Motor neuron (in vitro differentiated cells): ENCODE measurements around the gene FCRL5. TPM values are rescaled to one million over a fixed set of nuclear protein-coding genes. Genes with fewer than 3 reads are reported as not detected.
A peak's percentile ranks its signal among the peaks of the same experiment; 100 is the strongest.

ENCODE experiments used
- ATAC-seq, 8 experiments: fragments of 200-7000 bp; cut with Tn5 transposase; replicated peaks in 6 of 8; 2 replicates each; pipeline ENCODE4 v1.8.0; 2021; ENCODE audit warnings: mild to moderate bottlenecking in 8 of 8, moderate library complexity in 8 of 8
- H3K27ac ChIP-seq, 2 donors: fragments of 250-450 bp; sonication (Bioruptor Pico); 2 replicates each; pipeline ENCODE4 v1.9.0; 2021; ENCODE audit warnings: antibody characterized with exemption in 2 of 2, mild to moderate bottlenecking in 2 of 2, moderate library complexity in 1 of 2
- H3K4me1 ChIP-seq, 2 donors: fragments of 250-450 bp; sonication (Bioruptor Pico); replicated peaks in 1 of 2; 2 replicates each; pipeline ENCODE4 v1.6.1; 2021; ENCODE audit warnings: antibody characterized with exemption in 2 of 2, mild to moderate bottlenecking in 2 of 2, moderate library complexity in 1 of 2
- H3K4me3 ChIP-seq, 5 donors: fragments of 250-450 bp; sonication (Bioruptor Pico); 2 replicates each; pipeline ENCODE4 v1.9.0; 2021; ENCODE audit warnings: antibody characterized with exemption in 5 of 5, mild to moderate bottlenecking in 5 of 5, moderate library complexity in 4 of 5
- WGBS, 10 experiments: fragments of 450-650 bp; shearing (Covaris generic); methylation state at CpG; one replicate each; pipeline ENCODE4 v1.0.0; 2022; 5-methylcytosine and 5-hydroxymethylcytosine counted together
- in situ Hi-C, 9 experiments: fragments of 400-800 bp; cut with MboI; loops; one replicate each; pipeline ENCODE4 v1.15.0; 2021; ENCODE audit warnings: low sequenced_read_pairs in 9 of 9, low pct_unique_long_range_greater_than_20kb in 2 of 9; ENCODE audit not compliant: unreplicated experiment in 9 of 9
- total RNA-seq, 8 experiments: library from RNA; unstranded; fragments of 300-600 nt; gene quantifications; 2 replicates each; pipeline versions ENCODE4 v1.2.3 to v1.2.4, GENCODE V29; 2022

Gene FCRL5
- total RNA-seq, result 1 to 10 TPM in 1 of 8 experiments, under 1 TPM in 5, not detected in 2; 0.05 to 1.3 (median 0.18) TPM

GRCh38 chr1:157551694-157552693 is at the start of gene FCRL5:
TSS of gene FCRL5 (minus strand) at chr1:157552515. CDS start at chr1:157552362, 153 bp downstream.
- in situ Hi-C loops, result no loop called here
- no peak for ATAC-seq
- 26 to 90% (median 78%) methylated on average over 1 to 10 of the region's 10 CpGs for WGBS, 10 experiments

GRCh38 chr1:157600236-157600635 is 47.9 kb upstream of the FCRL5 start:
- in situ Hi-C loops, result no loop called here
- WGBS, 10 experiments, result 0 to 100% (median 95%) methylated on average over 1 of the region's 1 CpG
- no peak overlapping the region for H3K4me3 ChIP-seq
- H3K27ac ChIP-seq, result no peak overlapping the region
- H3K4me1 ChIP-seq, result no peaks in the 10 kb centered on the region
- no peak for ATAC-seq

More at GRCh38 chr1:157551694-157552693, at the start of gene FCRL5:
- Histone ChIP-seq H3K4me3 (no peak within 1 kb of the TSS), H3K4me1 (no peaks in the 10 kb centered on the region), H3K27ac (no peak within 1 kb of the TSS)

DNA sequence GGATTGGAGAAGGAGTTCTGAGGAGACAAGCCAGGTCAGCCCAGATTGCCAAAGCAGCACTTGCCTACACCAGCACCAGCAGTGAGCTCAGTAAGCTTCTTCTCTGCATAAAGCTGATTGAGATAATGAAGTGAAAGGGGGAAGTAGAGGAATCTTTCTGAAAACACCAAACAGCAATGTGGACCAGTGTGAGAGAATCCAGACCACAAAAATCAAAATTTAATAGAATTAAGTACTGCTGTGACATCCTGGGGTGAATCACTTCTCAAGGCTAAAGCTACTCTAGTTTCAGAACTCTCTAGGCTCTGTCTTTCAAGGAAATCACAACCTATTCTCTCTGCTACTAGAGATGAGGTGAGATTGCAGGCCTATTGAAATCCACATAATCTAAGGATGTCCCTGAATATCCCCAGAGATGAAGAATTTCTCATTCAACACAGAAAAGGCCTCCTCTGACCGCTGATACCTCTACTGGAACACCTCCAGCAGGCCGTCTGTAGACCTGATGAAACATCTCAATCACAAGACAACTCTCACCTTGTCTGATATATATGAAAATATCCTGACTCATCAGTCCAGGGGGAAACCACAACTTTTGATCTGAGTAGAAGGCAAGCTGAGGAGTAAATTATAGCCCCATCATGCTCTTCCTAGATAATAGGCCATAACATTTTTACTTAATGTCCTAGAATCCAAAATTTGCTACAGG is 45.8 kb upstream of the FCRL5 start, which contains the start of gene FCRL4:
Gene FCRL4, minus strand, starts transcription at position 127 of the 709 bp plus-strand sequence. CDS start 141 bp downstream, outside the sequence.
- 0 to 100% (median 67%) methylated on average over 1 to 2 of the region's 2 CpGs; no CpG with 5 or more reads in 1 of the 10 experiments for WGBS, 10 experiments
- Histone ChIP-seq H3K4me3 (no peak within 1 kb of the TSS), H3K27ac (no peak within 1 kb of the TSS), H3K4me1 (no peaks in the 10 kb centered on the region)
- in situ Hi-C loops, result loop anchor here in 4 of 9 experiments (25.0 kb wide), 4 partner anchors 339 to 539 kb away; a partner anchor contains a TSS
- ATAC-seq, result no peak

DNA sequence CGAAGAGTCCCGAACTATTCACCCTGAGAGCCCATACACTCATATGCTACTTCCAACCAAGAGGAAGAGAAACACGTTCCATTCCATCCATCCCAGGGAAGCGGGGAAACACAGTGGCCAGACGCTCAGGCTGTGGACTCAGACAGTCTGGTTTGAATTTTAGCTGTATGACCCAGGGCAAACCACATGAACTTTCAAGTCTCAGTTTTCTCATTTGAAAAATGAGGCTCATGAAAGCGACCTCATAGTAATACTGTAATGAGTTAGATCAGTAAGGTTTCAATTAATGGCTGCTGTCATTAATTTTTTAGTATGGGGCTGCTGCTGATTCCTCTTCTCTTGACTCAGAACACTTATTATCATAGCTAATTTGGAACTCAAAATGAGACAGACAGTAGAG is 44.1 kb upstream of the FCRL5 start:
- in situ Hi-C loops, result loop anchor here in 4 of 9 experiments (25.0 kb wide), 4 partner anchors 341 to 541 kb away; a partner anchor contains a TSS
- WGBS, 10 experiments, result 0 to 97% (median 60%) methylated on average over 1 to 6 of the region's 6 CpGs; no CpG with 5 or more reads in 1 of the 10 experiments
- H3K27ac ChIP-seq, result no peak overlapping the region
- no peak overlapping the region for H3K4me3 ChIP-seq
- no peak for ATAC-seq
- no peaks in the 10 kb centered on the region for H3K4me1 ChIP-seq

DNA sequence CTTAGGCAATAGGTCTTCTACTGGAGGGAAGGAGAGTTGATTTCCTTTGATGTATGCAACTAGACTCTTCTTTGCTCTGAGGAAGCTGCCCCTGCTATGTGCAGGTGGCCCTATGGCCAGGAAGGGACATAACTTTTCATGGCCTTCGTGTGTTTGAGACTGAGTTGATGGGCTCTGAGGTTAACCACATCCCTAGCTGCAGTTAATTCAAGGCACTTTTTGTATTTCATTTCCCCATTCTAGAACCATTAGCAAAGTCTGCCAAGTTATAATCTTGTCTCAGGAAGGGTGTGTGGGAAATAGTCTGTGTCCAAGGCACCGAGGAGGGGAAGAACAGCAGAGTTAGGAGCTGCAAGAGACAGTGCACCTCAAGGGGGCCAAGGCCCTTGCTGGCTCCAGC is 43.0 kb upstream of the FCRL5 start:
- in situ Hi-C loops, result loop anchor here in 4 of 9 experiments (25.0 kb wide), 4 partner anchors 342 to 542 kb away; a partner anchor contains a TSS
- H3K4me3 ChIP-seq, result no peak overlapping the region
- WGBS, 10 experiments, result 0 to 80% (median 30%) methylated on average over 1 to 2 of the region's 2 CpGs; no CpG with 5 or more reads in 2 of the 10 experiments
- H3K4me1 ChIP-seq, result no peaks in the 10 kb centered on the region
- ATAC-seq, result no peak
- no peak overlapping the region for H3K27ac ChIP-seq

DNA sequence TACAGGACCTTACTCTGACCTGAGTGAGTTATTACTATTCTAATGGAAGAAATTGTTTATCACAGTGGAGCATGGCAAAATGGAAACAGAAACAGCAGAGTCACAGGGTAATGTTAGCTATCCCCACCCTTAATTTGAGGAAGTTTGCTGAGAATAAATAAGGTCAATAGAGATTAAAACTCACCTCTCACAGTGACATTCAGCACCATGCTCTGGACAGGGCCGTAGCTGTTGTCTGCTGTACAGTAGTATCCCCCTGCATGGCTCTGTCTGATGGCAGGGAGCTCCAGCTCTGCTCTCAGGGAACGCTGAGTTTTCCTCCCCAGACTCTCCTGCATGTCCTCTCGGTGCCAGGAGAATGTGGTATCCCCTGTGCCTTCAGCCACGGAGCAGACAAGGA is 33.7 kb upstream of the FCRL5 start:
- ATAC-seq, result peak in 1 of 8 experiments; percentile 35
- Histone ChIP-seq H3K4me3 (no peak overlapping the region), H3K27ac (no peak overlapping the region), H3K4me1 (no peaks in the 10 kb centered on the region)
- WGBS, 10 experiments, result 0 to 92% (median 72%) methylated on average over 1 to 4 of the region's 4 CpGs; no CpG with 5 or more reads in 4 of the 10 experiments
- in situ Hi-C loops, result loop anchor here in 4 of 9 experiments (25.0 kb wide), 4 partner anchors 351 to 551 kb away; a partner anchor contains a TSS

GRCh38 chr1:157584503-157584902 is 32.2 kb upstream of the FCRL5 start:
- Histone ChIP-seq H3K27ac (no peak overlapping the region), H3K4me3 (no peak overlapping the region), H3K4me1 (no peaks in the 10 kb centered on the region)
- ATAC-seq, result no peak
- in situ Hi-C loops, result loop anchor here in 4 of 9 experiments (25.0 kb wide), 4 partner anchors 353 to 553 kb away; a partner anchor contains a TSS
- 0 to 96% (median 67%) methylated on average over 1 to 3 of the region's 3 CpGs; no CpG with 5 or more reads in 1 of the 10 experiments for WGBS, 10 experiments

DNA sequence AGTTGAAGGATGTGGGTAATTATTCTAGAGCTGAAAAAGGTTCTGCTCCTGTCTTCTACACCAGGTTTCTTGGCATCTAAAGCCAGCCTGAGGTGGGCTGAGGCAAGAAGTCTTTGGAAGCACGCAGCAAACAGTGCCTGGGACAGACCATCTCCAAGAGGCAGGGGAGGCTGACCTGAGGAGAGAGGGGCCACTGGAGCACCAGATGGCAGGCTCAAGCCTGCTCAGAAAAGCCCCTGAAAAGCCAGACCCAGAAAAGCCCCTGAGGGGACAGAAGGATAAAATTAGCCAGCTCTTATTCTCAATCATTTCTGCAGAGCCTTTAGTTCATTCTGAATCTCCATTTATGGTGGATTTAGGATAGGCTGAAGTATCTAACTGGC is 28.5 kb upstream of the FCRL5 start:
- no peak for ATAC-seq
- H3K4me3 ChIP-seq, result no peak overlapping the region
- no peak overlapping the region for H3K27ac ChIP-seq
- H3K4me1 ChIP-seq, result no peaks in the 10 kb centered on the region
- WGBS, 10 experiments, result 20 to 100% (median 70%) methylated on average over 1 of the region's 1 CpG; no CpG with 5 or more reads in 4 of the 10 experiments
- in situ Hi-C loops, result loop anchor here in 4 of 9 experiments (25.0 kb wide), 4 partner anchors 356 to 556 kb away; a partner anchor contains a TSS

GRCh38 chr1:157580179-157580827 is 28.0 kb upstream of the FCRL5 start:
- in situ Hi-C loops, result loop anchor here in 4 of 9 experiments (25.0 kb wide), 4 partner anchors 357 to 557 kb away; a partner anchor contains a TSS
- ATAC-seq, result peak in 7 of 8 experiments; percentile 39 to 71 (median 55)
- 0 to 33% (median 13%) methylated on average over 1 to 4 of the region's 4 CpGs for WGBS, 10 experiments
- H3K4me3 ChIP-seq, result no peak overlapping the region
- H3K27ac ChIP-seq, result no peak overlapping the region
- peaks cover 2% of the 10 kb centered on the region in 2 donors for H3K4me1 ChIP-seq

DNA sequence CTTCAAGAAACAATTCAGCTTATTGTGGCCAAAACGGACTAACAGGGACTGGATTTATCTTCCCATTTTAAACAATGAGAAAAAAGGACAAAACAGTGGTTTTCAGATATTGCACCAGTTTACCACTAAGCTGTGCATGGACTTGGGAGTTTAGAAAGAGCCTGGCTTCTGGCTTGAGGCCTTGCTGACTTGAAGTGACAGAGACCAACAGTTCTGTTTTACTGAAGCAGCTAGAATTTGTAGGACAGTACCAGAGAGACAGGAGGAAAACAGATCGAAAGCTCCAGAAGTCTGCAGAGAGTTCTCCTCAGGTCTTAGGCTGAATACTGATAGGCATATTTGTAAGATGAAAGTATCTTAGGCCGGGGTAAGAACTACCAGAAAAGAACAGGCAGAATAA is 25.1 kb upstream of the FCRL5 start:
- ATAC-seq, result no peak
- WGBS, 10 experiments, result 10 to 86% (median 56%) methylated on average over 1 to 3 of the region's 3 CpGs; no CpG with 5 or more reads in 2 of the 10 experiments
- in situ Hi-C loops, result loop anchor here in 4 of 9 experiments (25.0 kb wide), 4 partner anchors 360 to 560 kb away; a partner anchor contains a TSS
- Histone ChIP-seq H3K4me1 (peaks cover 6 to 9% of the 10 kb centered on the region in 2 donors), H3K4me3 (no peak overlapping the region), H3K27ac (no peak overlapping the region)

DNA sequence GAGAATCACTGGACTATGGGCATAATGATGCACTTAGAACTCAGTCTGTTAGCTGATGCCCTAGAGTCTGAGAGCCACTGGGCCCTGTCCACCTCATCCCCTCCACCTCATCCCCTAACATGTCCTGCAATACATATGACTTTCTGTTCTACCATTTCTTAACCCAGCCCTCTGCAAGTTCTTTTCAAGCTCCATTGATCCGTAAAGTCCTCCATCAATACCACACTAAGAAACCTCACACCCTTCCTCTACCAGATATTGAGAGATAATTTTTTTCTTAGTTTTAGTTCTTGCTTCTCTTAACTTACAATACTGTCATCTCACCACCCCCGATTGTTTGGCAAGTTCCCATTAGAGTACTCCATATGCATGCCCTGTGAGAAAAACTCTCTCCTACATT is 23.4 kb upstream of the FCRL5 start:
- WGBS, 10 experiments, result 0 to 100% (median 76%) methylated on average over 1 to 2 of the region's 2 CpGs; no CpG with 5 or more reads in 2 of the 10 experiments
- in situ Hi-C loops, result loop anchor here in 4 of 9 experiments (25.0 kb wide), 4 partner anchors 362 to 562 kb away; a partner anchor contains a TSS
- Histone ChIP-seq H3K4me1 (peaks cover 6 to 9% of the 10 kb centered on the region in 2 donors), H3K4me3 (no peak overlapping the region), H3K27ac (no peak overlapping the region)
- no peak for ATAC-seq

DNA sequence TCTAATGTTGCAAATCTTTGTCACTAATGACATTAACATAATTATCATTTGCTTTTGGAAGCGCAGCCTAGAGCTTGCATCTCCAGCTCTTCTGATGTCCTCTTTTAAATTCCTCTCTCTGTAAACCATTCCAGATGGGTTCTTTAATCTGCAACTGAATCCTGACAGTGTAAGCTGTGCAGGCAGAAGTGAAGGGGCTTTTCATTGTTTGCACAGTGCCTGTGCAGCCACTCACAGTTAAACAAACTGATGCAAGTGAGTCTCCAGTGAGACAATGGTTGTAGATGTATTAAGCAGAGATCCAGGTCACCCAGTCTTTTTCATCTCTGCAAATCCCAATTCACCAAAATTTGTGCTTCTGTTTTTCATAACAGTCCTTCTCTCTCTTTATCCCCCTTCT is 22.5 kb upstream of the FCRL5 start:
- ATAC-seq, result peak in 5 of 8 experiments; percentile 45 to 80 (median 57)

More for the DNA sequence above, 22.5 kb upstream of the FCRL5 start:
- peaks cover 6 to 9% of the 10 kb centered on the region in 2 donors for H3K4me1 ChIP-seq
- 0 to 67% (median 39%) methylated on average over 1 of the region's 1 CpG for WGBS, 10 experiments
- no peak overlapping the region for H3K4me3 ChIP-seq
- in situ Hi-C loops, result loop anchor here in 4 of 9 experiments (25.0 kb wide), 4 partner anchors 362 to 562 kb away; a partner anchor contains a TSS
- H3K27ac ChIP-seq, result no peak overlapping the region
